GM21526 (cell line): ENCODE data around the gene AKAP8L.
A peak's percentile ranks its signal among the peaks of the same experiment; 100 is the strongest.

Experiments
- ATAC-seq: cut with Tn5 transposase; IDR thresholded peaks from one replicate; pipeline ENCODE4 v1.9.1; 2021; ENCODE audit warnings: moderate library complexity; ENCODE audit not compliant: unreplicated experiment, low FRiP score

AKAP8L gene

GRCh38 chr19:15418579-15419412 is at the start of gene AKAP8L:
Gene AKAP8L (minus strand): TSS chr19:15418988. CDS start chr19:15418923, 65 bp downstream.
- peak; percentile 85 for ATAC-seq

GRCh38 chr19:15467734-15468214 is 49.0 kb upstream of the AKAP8L start:
- ATAC-seq: no peak

- ATAC-seq: no peak
Measured at GRCh38 chr19:15466851-15467733, 48.3 kb upstream of the AKAP8L start.

GRCh38 chr19:15464394-15465385 is 45.9 kb upstream of the AKAP8L start, which contains the start of gene RASAL3:
Gene RASAL3 (minus strand): TSS chr19:15464544. CDS start chr19:15464358, 186 bp downstream.
- no peak for ATAC-seq

GRCh38 chr19:15463861-15464371 is 45.1 kb upstream of the AKAP8L start:
- peak; percentile 55 for ATAC-seq

GRCh38 chr19:15461694-15462093 is 42.9 kb upstream of the AKAP8L start:
- ATAC-seq: no peak

GRCh38 chr19:15457701-15458484 is 39.1 kb upstream of the AKAP8L start:
- ATAC-seq: no peak

GRCh38 chr19:15456871-15457700 is 38.3 kb upstream of the AKAP8L start:
- no peak for ATAC-seq

- ATAC-seq: no peak
Measured at GRCh38 chr19:15456441-15456840, 37.7 kb upstream of the AKAP8L start.

- no peak for ATAC-seq
Measured at GRCh38 chr19:15455996-15456395, 37.2 kb upstream of the AKAP8L start.

GRCh38 chr19:15453906-15454860 is 35.4 kb upstream of the AKAP8L start:
- no peak for ATAC-seq

- ATAC-seq: no peak
Measured at GRCh38 chr19:15453091-15453578, 34.3 kb upstream of the AKAP8L start.

GRCh38 chr19:15452111-15453047 is 33.6 kb upstream of the AKAP8L start:
- ATAC-seq: no peak

GRCh38 chr19:15450528-15450890 is 31.7 kb upstream of the AKAP8L start:
- ATAC-seq: no peak

GRCh38 chr19:15449620-15450527 is 31.1 kb upstream of the AKAP8L start, which contains the start of gene WIZ:
Gene WIZ (minus strand): TSS chr19:15449956. CDS start chr19:15448307, 1,649 bp downstream.
- no peak for ATAC-seq
